Left lobe of liver (tissue), 2 donors: Measurements from ENCODE around the gene TOE1. TPM values are rescaled to one million over a fixed set of nuclear protein-coding genes. Genes with fewer than 3 reads are reported as not detected.
"Not testable (repeated sequence)": the region's sequence is repeated elsewhere in the genome, so short reads cannot be mapped to it uniquely, and the experiment has no call there.

ENCODE experiments used
- ATAC-seq: fragments of 200-7000 bp; cut with Tn5 transposase; one replicate; pipeline ENCODE4 v1.9.1; 2020; ENCODE audit warnings: mild to moderate bottlenecking, moderate library complexity
- DNase-seq: peaks from one replicate; pipeline ENCODE4 v3.0.0-alpha.2; 2020; ENCODE audit warnings: low spot score
- total RNA-seq: library from RNA; stranded (reverse); gene quantifications from one replicate; pipeline ENCODE4 v1.2.1, GENCODE V29; 2021
- donor health status: DM: no; HTN: no; CAD: no; lungs with moderate emphysema.
- donor health status: DM: no; HTN: yes; CAD: no.

The TOE1 gene
- total RNA-seq, 1 donor from 2014 or later = 4.3 TPM

- no peak for DNase-seq
Measured at GRCh38 chr1:45354838-45355237, 14.9 kb downstream of the TOE1 start.

GRCh38 chr1:45355683-45356082, 15.7 kb downstream of the TOE1 start:
- no peak for ATAC-seq
- DNase-seq = no peak

More at GRCh38 chr1:45354838-45355237, 14.9 kb downstream of the TOE1 start:
- no peak for ATAC-seq

- no peak for DNase-seq
- ATAC-seq = no peak
Measured at GRCh38 chr1:45356186-45356585, 16.2 kb downstream of the TOE1 start.

- peak; percentile 82 for ATAC-seq
- DNase-seq = peak; percentile 60
Measured at GRCh38 chr1:45359882-45360513, 20.0 kb downstream of the TOE1 start.

- peak; percentile 93 for ATAC-seq
Measured at GRCh38 chr1:45360981-45361380, 21.0 kb downstream of the TOE1 start.

GRCh38 chr1:45364294-45364693, 24.3 kb downstream of the TOE1 start:
- DNase-seq (no peak), ATAC-seq (no peak)

More at GRCh38 chr1:45360981-45361380, 21.0 kb downstream of the TOE1 start:
- DNase-seq = peak; percentile 59

- ATAC-seq (no peak), DNase-seq (no peak)
Measured at GRCh38 chr1:45365051-45365450, 25.1 kb downstream of the TOE1 start.

- ATAC-seq = no peak
- no peak for DNase-seq
Measured at GRCh38 chr1:45370575-45370974, 30.6 kb downstream of the TOE1 start.

GRCh38 chr1:45373573-45373972, 33.6 kb downstream of the TOE1 start:
- ATAC-seq (no peak), DNase-seq (no peak)

GRCh38 chr1:45375104-45376090, 35.4 kb downstream of the TOE1 start:
- ATAC-seq = no peak
- no peak for DNase-seq

GRCh38 chr1:45378184-45378583, 38.2 kb downstream of the TOE1 start:
- ATAC-seq (no peak), DNase-seq (no peak)

GRCh38 chr1:45379524-45379923, 39.6 kb downstream of the TOE1 start:
- DNase-seq (no peak), ATAC-seq (no peak)

- no peak for ATAC-seq
Measured at GRCh38 chr1:45380125-45380524, 40.2 kb downstream of the TOE1 start.

GRCh38 chr1:45380730-45381129, 40.8 kb downstream of the TOE1 start:
- ATAC-seq (peak; percentile 34), DNase-seq (no peak)

More at GRCh38 chr1:45380125-45380524, 40.2 kb downstream of the TOE1 start:
- DNase-seq = no peak

- DNase-seq = no peak
- no peak for ATAC-seq
Measured at GRCh38 chr1:45381243-45381642, 41.3 kb downstream of the TOE1 start.

- DNase-seq (no peak), ATAC-seq (no peak)
Measured at GRCh38 chr1:45383191-45383590, 43.2 kb downstream of the TOE1 start.

GRCh38 chr1:45384213-45384612, 44.2 kb downstream of the TOE1 start:
- ATAC-seq, DNase-seq: not testable (repeated sequence)

- no peak for ATAC-seq
Measured at GRCh38 chr1:45385302-45385701, 45.3 kb downstream of the TOE1 start.

GRCh38 chr1:45386219-45386618, 46.2 kb downstream of the TOE1 start:
- ATAC-seq (no peak), DNase-seq (no peak)

More at GRCh38 chr1:45385302-45385701, 45.3 kb downstream of the TOE1 start:
- DNase-seq = no peak
